Kidney epithelial cell (primary cell): ENCODE results near the gene BATF. TPM values are rescaled to one million over a fixed set of nuclear protein-coding genes. Genes with fewer than 3 reads are reported as not detected.

Experiments used
- DNase-seq: peaks from one replicate; pipeline ENCODE4 v3.0.0-alpha.2; 2010; ENCODE audit warnings: low read depth
- H3K27me3 ChIP-seq: 2 replicates; pipeline ENCODE4 v1.6.0; 2011; ENCODE audit warnings: low read length; ENCODE audit not compliant: control insufficient read depth, insufficient read depth
- H3K36me3 ChIP-seq: 2 replicates; pipeline ENCODE4 v1.5.1; 2011; ENCODE audit warnings: low read length; ENCODE audit not compliant: control insufficient read depth, insufficient read depth
- H3K4me3 ChIP-seq: 2 replicates; pipeline ENCODE4 v1.5.1; 2011; ENCODE audit warnings: low read depth, mild to moderate bottlenecking, control low read depth, low read length
- CTCF ChIP-seq: IDR thresholded peaks from 2 replicates; pipeline ENCODE4 v1.5.1; 2011; ENCODE audit warnings: mild to moderate bottlenecking, moderate library complexity, low read length, control low read depth, inconsistent platforms; ENCODE audit not compliant: insufficient read depth, poor library complexity, severe bottlenecking
- total RNA-seq: library from RNA; depleted of rRNA; stranded (reverse); fragments of >200 nt; gene quantifications from 2 replicates; pipeline ENCODE4 v1.2.3, GENCODE V29; 2015

The BATF gene
- total RNA-seq, 1 donor from 2014 or later: not detected

- no peak for TF ChIP-seq CTCF
- no peaks in the 10 kb centered on the region for H3K27me3 ChIP-seq
- DNase-seq: no peak
- H3K36me3 ChIP-seq: no peaks in the 10 kb centered on the region
- no peak overlapping the region for H3K4me3 ChIP-seq
These were observed 682 bp downstream of the BATF start for GRCh38 chr14:75522983-75523318.

DNA sequence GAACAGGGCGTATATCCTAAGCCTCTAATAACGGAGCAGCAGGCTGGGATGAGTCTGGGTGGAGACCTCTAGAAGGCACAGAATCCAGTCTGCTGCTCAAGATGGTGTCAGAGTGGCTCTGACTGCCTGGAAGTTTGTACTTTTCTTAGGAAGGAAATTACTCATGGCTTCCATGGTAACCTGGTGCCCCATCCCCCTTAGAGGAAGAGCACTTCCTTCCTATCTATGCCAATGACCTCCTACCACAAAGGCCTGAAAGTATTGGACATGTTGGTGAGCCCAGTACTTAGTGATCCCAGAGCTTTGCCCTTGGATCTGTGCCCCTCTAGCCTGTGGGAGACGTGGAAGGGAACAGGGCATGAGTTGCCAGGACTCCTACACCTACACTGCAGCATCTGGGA is 1.5 kb downstream of the BATF start:
- Histone ChIP-seq H3K4me3 (no peak overlapping the region), H3K27me3 (no peaks in the 10 kb centered on the region), H3K36me3 (no peaks in the 10 kb centered on the region)
- no peak for TF ChIP-seq CTCF
- no peak for DNase-seq

GRCh38 chr14:75525969-75526368 is 3.7 kb downstream of the BATF start:
- H3K27me3 ChIP-seq: no peaks in the 10 kb centered on the region
- no peak overlapping the region for H3K4me3 ChIP-seq
- no peaks in the 10 kb centered on the region for H3K36me3 ChIP-seq
- no peak for TF ChIP-seq CTCF
- no peak for DNase-seq

GRCh38 chr14:75527449-75528163 is 5.3 kb downstream of the BATF start:
- no peak for TF ChIP-seq CTCF
- no peak for DNase-seq
- H3K36me3 ChIP-seq: no peaks in the 10 kb centered on the region
- no peak overlapping the region for H3K4me3 ChIP-seq
- no peaks in the 10 kb centered on the region for H3K27me3 ChIP-seq

DNA sequence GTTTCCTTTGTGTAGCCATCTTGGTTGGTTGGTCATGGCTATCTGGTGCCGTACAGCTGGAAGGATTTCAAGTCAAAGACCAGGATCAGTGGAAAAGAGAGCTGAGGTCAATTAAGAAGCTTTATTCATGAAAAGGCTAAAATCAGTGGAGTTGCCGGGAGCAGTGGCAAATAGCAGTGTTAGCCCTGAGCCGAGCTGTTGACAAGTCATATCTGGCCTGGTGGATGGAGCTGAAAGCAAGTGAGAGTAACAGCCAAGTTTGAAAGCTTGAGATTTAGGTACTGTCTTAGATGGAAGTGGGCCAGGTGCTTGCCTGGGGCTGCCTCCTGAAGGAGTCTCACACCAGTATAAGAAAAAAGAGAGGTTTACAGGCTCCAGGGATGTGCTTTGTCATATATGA is 9.0 kb downstream of the BATF start:
- Histone ChIP-seq H3K4me3 (no peak overlapping the region), H3K27me3 (no peaks in the 10 kb centered on the region), H3K36me3 (no peaks in the 10 kb centered on the region)
- TF ChIP-seq CTCF: no peak
- no peak for DNase-seq

DNA sequence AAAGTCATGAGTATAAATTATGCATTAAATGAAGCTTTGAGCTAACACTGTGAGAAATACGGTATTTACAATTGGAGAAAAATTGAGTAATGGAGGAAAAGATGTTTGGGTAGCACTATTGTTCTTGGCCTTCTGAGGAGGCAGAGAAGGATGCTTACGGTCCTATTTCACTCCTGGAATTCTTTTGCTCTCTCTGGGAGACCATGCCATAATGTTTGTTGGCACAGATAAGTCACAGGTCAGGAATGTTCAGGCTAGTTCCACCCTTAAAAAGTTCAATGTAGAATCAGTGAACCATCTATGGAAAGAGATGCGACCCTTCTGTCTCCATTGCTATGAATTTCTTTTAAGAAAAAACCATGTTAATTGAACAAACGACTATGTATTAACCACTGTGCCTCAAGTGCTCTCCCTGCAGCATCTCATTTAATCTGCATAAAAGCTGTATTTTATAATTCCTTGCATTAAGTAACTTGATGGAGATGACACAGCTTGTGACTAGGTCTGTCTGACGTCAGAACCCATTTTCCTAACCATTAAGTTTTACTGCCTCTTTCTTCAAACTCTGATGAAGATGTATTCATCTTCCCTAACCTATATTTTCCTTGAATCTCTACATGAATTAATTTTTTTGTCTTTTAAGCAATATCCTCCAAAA is 9.5 kb downstream of the BATF start:
- DNase-seq: peak; percentile 21
- no peaks in the 10 kb centered on the region for H3K27me3 ChIP-seq
- TF ChIP-seq CTCF: no peak
- H3K36me3 ChIP-seq: no peaks in the 10 kb centered on the region
- H3K4me3 ChIP-seq: no peak overlapping the region
